ENCODE results near the gene RAVER2. TPM values are rescaled to one million over a fixed set of nuclear protein-coding genes. Genes with fewer than 3 reads are reported as not detected.
A peak's percentile ranks its signal among the peaks of the same experiment; 100 is the strongest.

Gene RAVER2
- polyA plus RNA-seq, 3 donors: 0.38 to 1.3 (median 0.69) TPM

DNA sequence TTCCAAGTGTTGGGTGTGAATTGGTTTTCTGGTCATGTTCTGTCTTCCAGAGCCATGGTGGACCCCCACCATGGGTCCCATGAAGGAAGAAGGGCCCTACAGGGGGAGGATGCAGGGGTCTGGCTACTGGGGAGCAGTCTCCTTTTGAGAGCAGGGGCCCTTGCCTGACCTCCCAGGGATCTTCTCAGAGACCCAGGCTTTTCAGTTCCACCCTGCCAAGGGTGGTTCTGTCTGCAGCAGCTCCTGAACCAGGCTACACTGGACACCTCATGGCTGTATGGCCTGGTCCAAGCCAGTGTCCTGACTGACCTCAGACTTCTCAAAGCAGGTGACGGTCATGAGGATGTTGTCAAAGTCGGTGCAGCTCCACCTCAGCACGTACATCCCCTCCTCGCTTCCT, 112.5 kb downstream of the RAVER2 start:
- WGBS (ENCODE audit: insufficient coverage): 100% methylated on average over 1 of the region's 4 CpGs
- TF ChIP-seq, protein P1, sequence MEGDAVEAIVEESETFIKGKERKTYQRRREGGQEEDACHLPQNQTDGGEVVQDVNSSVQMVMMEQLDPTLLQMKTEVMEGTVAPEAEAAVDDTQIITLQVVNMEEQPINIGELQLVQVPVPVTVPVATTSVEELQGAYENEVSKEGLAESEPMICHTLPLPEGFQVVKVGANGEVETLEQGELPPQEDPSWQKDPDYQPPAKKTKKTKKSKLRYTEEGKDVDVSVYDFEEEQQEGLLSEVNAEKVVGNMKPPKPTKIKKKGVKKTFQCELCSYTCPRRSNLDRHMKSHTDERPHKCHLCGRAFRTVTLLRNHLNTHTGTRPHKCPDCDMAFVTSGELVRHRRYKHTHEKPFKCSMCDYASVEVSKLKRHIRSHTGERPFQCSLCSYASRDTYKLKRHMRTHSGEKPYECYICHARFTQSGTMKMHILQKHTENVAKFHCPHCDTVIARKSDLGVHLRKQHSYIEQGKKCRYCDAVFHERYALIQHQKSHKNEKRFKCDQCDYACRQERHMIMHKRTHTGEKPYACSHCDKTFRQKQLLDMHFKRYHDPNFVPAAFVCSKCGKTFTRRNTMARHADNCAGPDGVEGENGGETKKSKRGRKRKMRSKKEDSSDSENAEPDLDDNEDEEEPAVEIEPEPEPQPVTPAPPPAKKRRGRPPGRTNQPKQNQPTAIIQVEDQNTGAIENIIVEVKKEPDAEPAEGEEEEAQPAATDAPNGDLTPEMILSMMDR (IDR thresholded peaks at IDR 0.05): no peak

DNA sequence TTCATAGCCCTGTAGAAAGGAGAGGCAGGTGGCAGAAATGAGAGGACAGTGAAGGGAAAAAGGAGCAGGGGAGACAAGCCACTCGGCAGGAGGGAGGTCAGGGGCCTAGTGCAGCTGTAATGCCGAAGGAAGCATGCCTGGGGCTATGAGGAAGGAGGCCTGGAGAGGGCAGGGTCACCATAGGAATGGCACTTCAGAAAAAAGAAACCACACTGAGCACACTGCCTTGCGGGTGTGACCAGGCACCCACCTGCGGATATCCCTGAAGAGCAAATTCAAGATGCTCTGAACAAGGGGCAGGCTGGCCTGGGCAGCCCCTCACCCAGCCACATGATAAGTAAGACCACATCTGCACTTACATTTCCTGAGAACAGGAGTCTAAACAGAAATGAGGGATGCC, 116.7 kb downstream of the RAVER2 start:
- WGBS (ENCODE audit: insufficient coverage): 41% methylated on average over 4 of the region's 4 CpGs

More for the DNA sequence above, 112.5 kb downstream of the RAVER2 start:
- peaks cover 9% of the 10 kb centered on the region for H4K20me1 ChIP-seq (ENCODE audit: insufficient read depth, low read length)
- peaks cover 75 to 88% of the 10 kb centered on the region in 2 donors for H3K36me3 ChIP-seq (replicated peaks in 1 of 2; ENCODE audit: control insufficient read depth in 1 of 2, insufficient read depth in 2 of 2, low read length in 2 of 2)
- no peaks in the 10 kb centered on the region for H3K9me3 Mint-ChIP-seq
- no peak overlapping the region for H2AFZ ChIP-seq (ENCODE audit: insufficient read depth, low read depth, low read length, poor library complexity, severe bottlenecking)
- H3K9me3 ChIP-seq (replicated peaks in 1 of 2; ENCODE audit: control insufficient read depth in 1 of 2, insufficient read depth in 1 of 2, low read length in 2 of 2): no peaks in the 10 kb centered on the region
- peak overlapping the region in 3 of 7 donors; percentile 21 to 72 (median 58) for H3K27ac Mint-ChIP-seq
- H3K4me1 ChIP-seq (ENCODE audit: control insufficient read depth in 1 of 2, insufficient read depth in 2 of 2, low read length in 2 of 2): peaks cover 6 to 12% of the 10 kb centered on the region in 2 donors
- peak overlapping the region in 1 of 2 donors; percentile 30 for H3K27ac ChIP-seq (ENCODE audit: low read depth in 1 of 2, low read length in 2 of 2)
- DNase-seq: no peak
- H3K27me3 ChIP-seq (ENCODE audit: control insufficient read depth in 2 of 2, insufficient read depth in 2 of 2, low read length in 2 of 2): no peaks in the 10 kb centered on the region
- no peak overlapping the region for H3K4me3 Mint-ChIP-seq
- peaks cover 18% of the 10 kb centered on the region for H3K4me1 Mint-ChIP-seq
- H3K4me3 ChIP-seq (replicated peaks in 1 of 3; ENCODE audit: low read depth in 2 of 3, low read length in 3 of 3): no peak overlapping the region
- H3K27me3 Mint-ChIP-seq (ENCODE audit: low read depth in 3 of 3): no peaks in the 10 kb centered on the region
- H3K4me2 ChIP-seq (replicated peaks; ENCODE audit: extremely low read depth, low read length, poor library complexity, severe bottlenecking): no peak overlapping the region
- peaks cover 91 to 93% of the 10 kb centered on the region in 2 donors for H3K36me3 Mint-ChIP-seq
- no peak overlapping the region for H3K9ac ChIP-seq (ENCODE audit: insufficient read depth, low read length, poor library complexity, severe bottlenecking)
- intact Hi-C loops (cut with micrococcal nuclease): no loop called here
- H3K79me2 ChIP-seq (ENCODE audit: insufficient read depth, low read length): no peaks in the 10 kb centered on the region

More for the DNA sequence above, 116.7 kb downstream of the RAVER2 start:
- Histone ChIP-seq H3K9ac (ENCODE audit: insufficient read depth, low read length, poor library complexity, severe bottlenecking) (no peak overlapping the region), H3K79me2 (ENCODE audit: insufficient read depth, low read length) (no peaks in the 10 kb centered on the region), H4K20me1 (ENCODE audit: insufficient read depth, low read length) (peaks cover 9% of the 10 kb centered on the region), H3K4me3 (replicated peaks in 1 of 3; ENCODE audit: low read depth in 2 of 3, low read length in 3 of 3) (no peak overlapping the region), H3K9me3 (replicated peaks in 1 of 2; ENCODE audit: control insufficient read depth in 1 of 2, insufficient read depth in 1 of 2, low read length in 2 of 2) (no peaks in the 10 kb centered on the region), H3K27ac (ENCODE audit: low read depth in 1 of 2, low read length in 2 of 2) (no peak overlapping the region), H3K4me2 (replicated peaks; ENCODE audit: extremely low read depth, low read length, poor library complexity, severe bottlenecking) (no peak overlapping the region), H2AFZ (ENCODE audit: insufficient read depth, low read depth, low read length, poor library complexity, severe bottlenecking) (no peak overlapping the region), H3K27me3 (ENCODE audit: control insufficient read depth in 2 of 2, insufficient read depth in 2 of 2, low read length in 2 of 2) (no peaks in the 10 kb centered on the region), H3K36me3 (replicated peaks in 1 of 2; ENCODE audit: control insufficient read depth in 1 of 2, insufficient read depth in 2 of 2, low read length in 2 of 2) (peaks cover 44 to 52% of the 10 kb centered on the region in 2 donors), H3K4me1 (ENCODE audit: control insufficient read depth in 1 of 2, insufficient read depth in 2 of 2, low read length in 2 of 2) (peaks cover 29 to 36% of the 10 kb centered on the region in 2 donors)
- DNase-seq: peak in 2 of 3 donors; percentile 8 to 22
- H3K4me1 Mint-ChIP-seq: peaks cover 40% of the 10 kb centered on the region
- H3K4me3 Mint-ChIP-seq: no peak overlapping the region
- intact Hi-C loops (cut with micrococcal nuclease): loop anchor here in 1 of 2 donors (10.0 kb wide), 2 partner anchors 103 to 193 kb away; partner anchors contain the start of gene JAK1
- H3K36me3 Mint-ChIP-seq: peaks cover 59 to 66% of the 10 kb centered on the region in 2 donors
- H3K27ac Mint-ChIP-seq: peak overlapping the region; percentile 5 to 85 (median 26)
- H3K9me3 Mint-ChIP-seq: no peaks in the 10 kb centered on the region
- no peaks in the 10 kb centered on the region for H3K27me3 Mint-ChIP-seq (ENCODE audit: low read depth in 3 of 3)
- TF ChIP-seq, protein P1 (IDR thresholded peaks at IDR 0.05): peak; percentile 31

Data from CD14-positive monocyte (primary cell).